Skeletal muscle tissue (tissue), 4 donors: ENCODE data around the gene LRRK1. TPM values are rescaled to one million over a fixed set of nuclear protein-coding genes. Genes with fewer than 3 reads are reported as not detected.

ENCODE experiments used
- H3K27ac ChIP-seq: one replicate; pipeline ENCODE4 v1.7.0; 2013; ENCODE audit warnings: mild to moderate bottlenecking, low read depth, low read length, inconsistent platforms
- H3K27me3 ChIP-seq, 3 donors: one replicate each; pipeline ENCODE4 v1.7.0; 2013; ENCODE audit warnings: low read length in 3 of 3; ENCODE audit not compliant: control insufficient read depth in 3 of 3, insufficient read depth in 3 of 3
- H3K36me3 ChIP-seq, 3 donors: one replicate each; pipeline ENCODE4 v1.7.0; 2013; ENCODE audit warnings: low read length in 3 of 3; ENCODE audit not compliant: control insufficient read depth in 3 of 3, insufficient read depth in 3 of 3
- H3K4me1 ChIP-seq, 3 donors: one replicate each; pipeline ENCODE4 v1.7.0; 2013; ENCODE audit warnings: low read length in 3 of 3, mild to moderate bottlenecking in 3 of 3; ENCODE audit not compliant: control insufficient read depth in 3 of 3, insufficient read depth in 3 of 3
- H3K4me3 ChIP-seq, 3 donors: one replicate each; pipeline ENCODE4 v1.7.0; 2013; ENCODE audit warnings: low read length in 3 of 3
- H3K9ac ChIP-seq, 3 donors: one replicate each; pipeline ENCODE4 v1.7.0; 2013; ENCODE audit warnings: low read length in 3 of 3, mild to moderate bottlenecking in 3 of 3, moderate library complexity in 2 of 3, low read depth in 1 of 3
- H3K9me3 ChIP-seq, 3 donors: one replicate each; pipeline ENCODE4 v1.7.0; 2013; ENCODE audit warnings: low read length in 3 of 3; ENCODE audit not compliant: control insufficient read depth in 3 of 3
- total RNA-seq: library from RNA; depleted of rRNA; stranded (reverse); fragments of >200 nt; gene quantifications from one replicate; pipeline ENCODE4 v1.2.3, GENCODE V29; 2014
- donor health status: Osteomylitis.

The LRRK1 gene
- total RNA-seq, 1 donor from 2014 or later = 3.7 TPM

DNA sequence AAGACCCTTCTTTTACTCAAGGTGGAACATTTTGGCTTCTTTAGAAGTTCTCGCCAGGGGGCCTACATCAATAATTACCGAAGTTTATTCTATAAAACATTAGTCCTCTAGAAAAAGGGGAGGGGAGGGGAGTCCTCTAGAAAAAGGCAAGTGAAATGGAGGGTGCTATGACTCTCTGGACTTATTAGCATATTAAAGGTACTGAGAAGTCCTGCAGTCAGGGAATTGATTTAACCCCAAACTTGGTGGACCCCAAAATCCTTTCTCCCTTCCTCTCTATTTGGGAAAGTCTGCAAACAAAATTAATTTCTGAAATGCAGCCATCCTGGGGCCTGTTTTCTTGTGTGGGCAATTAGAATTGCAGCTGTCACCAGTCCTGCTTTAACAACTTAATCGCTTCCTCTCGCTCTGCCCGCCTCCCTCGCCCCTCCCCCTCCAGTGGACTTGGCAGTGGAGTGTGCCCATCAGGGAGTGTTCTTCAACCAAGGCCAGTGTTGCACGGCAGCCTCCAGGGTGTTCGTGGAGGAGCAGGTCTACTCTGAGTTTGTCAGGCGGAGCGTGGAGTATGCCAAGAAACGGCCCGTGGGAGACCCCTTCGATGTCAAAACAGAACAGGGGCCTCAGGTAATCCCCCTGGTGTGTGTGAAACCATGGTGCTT is 18.9 kb upstream of the LRRK1 start:
- H3K36me3 ChIP-seq = peaks cover 0 to 5% (median 2%) of the 10 kb centered on the region in 3 donors
- H3K9me3 ChIP-seq = peaks cover 0 to 2% (median 0%) of the 10 kb centered on the region in 3 donors
- no peaks in the 10 kb centered on the region for H3K27me3 ChIP-seq
- H3K4me1 ChIP-seq = peaks cover 36 to 38% (median 36%) of the 10 kb centered on the region in 3 donors
- H3K9ac ChIP-seq = peak overlapping the region in 1 of 3 donors; percentile 25
- H3K4me3 ChIP-seq = no peak overlapping the region
- H3K27ac ChIP-seq = no peak overlapping the region

GRCh38 chr15:100900795-100901169 is 18.4 kb upstream of the LRRK1 start:
- H3K9ac ChIP-seq = peak overlapping the region in 1 of 3 donors; percentile 25
- H3K27ac ChIP-seq = peak overlapping the region; percentile 88
- H3K27me3 ChIP-seq = no peaks in the 10 kb centered on the region
- H3K4me3 ChIP-seq = no peak overlapping the region
- peaks cover 0 to 6% (median 2%) of the 10 kb centered on the region in 3 donors for H3K36me3 ChIP-seq
- H3K4me1 ChIP-seq = peaks cover 36 to 38% (median 36%) of the 10 kb centered on the region in 3 donors
- H3K9me3 ChIP-seq = peaks cover 0 to 2% (median 0%) of the 10 kb centered on the region in 3 donors

DNA sequence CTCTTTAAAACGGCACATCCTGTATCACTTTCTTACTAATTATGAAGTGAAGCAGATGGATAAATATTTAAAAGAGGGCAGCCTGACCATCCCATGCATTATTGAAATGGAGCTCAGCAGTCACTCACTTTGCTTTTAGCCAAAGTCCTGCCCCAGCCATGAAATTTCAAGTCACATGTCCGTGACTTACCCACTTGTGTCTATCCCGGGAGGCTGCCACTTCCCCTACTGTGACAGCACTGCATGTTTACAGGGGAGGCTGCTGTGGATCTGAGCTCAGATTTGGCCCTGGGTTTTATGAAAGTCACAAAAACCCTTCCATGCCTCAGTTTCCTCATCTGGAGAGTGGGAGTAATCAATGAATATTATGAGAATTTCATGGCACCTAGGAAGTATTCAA is 17.9 kb upstream of the LRRK1 start:
- Histone ChIP-seq H3K27ac (peak overlapping the region; percentile 88), H3K9ac (no peak overlapping the region), H3K36me3 (peaks cover 0 to 8% (median 2%) of the 10 kb centered on the region in 3 donors), H3K4me3 (no peak overlapping the region), H3K4me1 (peaks cover 36 to 38% (median 36%) of the 10 kb centered on the region in 3 donors), H3K27me3 (no peaks in the 10 kb centered on the region), H3K9me3 (peaks cover 0 to 2% (median 0%) of the 10 kb centered on the region in 3 donors)

DNA sequence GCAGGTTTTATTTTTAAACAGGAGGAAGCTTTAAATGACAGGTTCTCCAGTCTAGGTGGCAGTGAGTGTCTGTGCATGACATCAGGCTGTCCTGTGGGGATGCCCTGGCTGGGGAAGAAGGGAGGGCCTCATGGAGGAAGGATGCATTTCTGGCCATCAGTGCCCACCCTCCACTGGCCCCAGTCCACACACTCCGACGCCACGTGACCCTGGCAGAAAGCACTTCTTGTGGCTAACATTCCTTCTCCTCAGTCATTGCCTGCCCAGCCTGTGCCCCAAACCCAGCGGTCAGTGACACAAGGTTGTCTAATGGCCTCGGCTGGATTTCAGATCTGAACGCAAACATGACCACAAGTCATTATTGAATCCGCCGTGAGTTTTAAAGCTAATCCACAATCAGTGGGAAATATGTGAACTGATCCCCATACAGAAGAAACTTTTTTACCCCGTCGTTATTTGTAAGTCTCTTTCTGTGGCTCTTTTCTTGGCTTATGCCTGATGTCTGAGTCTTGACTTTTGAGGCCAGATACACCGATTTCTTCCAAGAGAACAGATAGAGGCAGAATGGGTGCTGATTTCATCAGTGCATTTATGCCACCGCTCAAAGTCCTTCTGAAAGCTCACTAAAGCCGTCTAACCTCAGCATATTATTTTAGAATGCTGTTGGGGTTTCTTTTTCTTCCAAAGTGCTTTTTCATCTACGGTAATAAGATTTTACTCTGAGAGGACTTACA is 17.3 kb upstream of the LRRK1 start:
- no peaks in the 10 kb centered on the region for H3K27me3 ChIP-seq
- peak overlapping the region; percentile 61 to 74 (median 63) for H3K4me3 ChIP-seq
- peak overlapping the region; percentile 88 for H3K27ac ChIP-seq
- H3K4me1 ChIP-seq = peaks cover 36 to 38% (median 36%) of the 10 kb centered on the region in 3 donors
- H3K9me3 ChIP-seq = peaks cover 0 to 2% (median 0%) of the 10 kb centered on the region in 3 donors
- peak overlapping the region; percentile 66 to 74 (median 66) for H3K9ac ChIP-seq
- peaks cover 0 to 8% (median 2%) of the 10 kb centered on the region in 3 donors for H3K36me3 ChIP-seq

GRCh38 chr15:100902436-100903167 is 16.6 kb upstream of the LRRK1 start:
- Histone ChIP-seq H3K9me3 (peaks cover 0 to 2% (median 0%) of the 10 kb centered on the region in 3 donors), H3K27me3 (no peaks in the 10 kb centered on the region), H3K4me3 (peak overlapping the region; percentile 61 to 74 (median 63)), H3K36me3 (peaks cover 0 to 8% (median 2%) of the 10 kb centered on the region in 3 donors), H3K9ac (peak overlapping the region; percentile 66 to 74 (median 66)), H3K27ac (peak overlapping the region; percentile 88), H3K4me1 (peaks cover 36 to 38% (median 36%) of the 10 kb centered on the region in 3 donors)

- Histone ChIP-seq H3K9ac (no peak overlapping the region), H3K4me3 (no peak overlapping the region), H3K4me1 (peaks cover 36 to 38% (median 36%) of the 10 kb centered on the region in 3 donors), H3K27ac (peak overlapping the region; percentile 88), H3K9me3 (peaks cover 0 to 2% (median 0%) of the 10 kb centered on the region in 3 donors), H3K27me3 (no peaks in the 10 kb centered on the region), H3K36me3 (peaks cover 0 to 4% (median 2%) of the 10 kb centered on the region in 3 donors)
These were observed 16.0 kb upstream of the LRRK1 start for GRCh38 chr15:100903168-100903554.

GRCh38 chr15:100905850-100906249 is 13.3 kb upstream of the LRRK1 start:
- H3K36me3 ChIP-seq = peaks cover 0 to 3% (median 0%) of the 10 kb centered on the region in 3 donors
- peaks cover 0 to 5% (median 0%) of the 10 kb centered on the region in 3 donors for H3K27me3 ChIP-seq
- H3K4me1 ChIP-seq = peaks cover 18 to 21% (median 20%) of the 10 kb centered on the region in 3 donors
- H3K27ac ChIP-seq = no peak overlapping the region
- H3K4me3 ChIP-seq = no peak overlapping the region
- peaks cover 0 to 2% (median 0%) of the 10 kb centered on the region in 3 donors for H3K9me3 ChIP-seq
- no peak overlapping the region for H3K9ac ChIP-seq

DNA sequence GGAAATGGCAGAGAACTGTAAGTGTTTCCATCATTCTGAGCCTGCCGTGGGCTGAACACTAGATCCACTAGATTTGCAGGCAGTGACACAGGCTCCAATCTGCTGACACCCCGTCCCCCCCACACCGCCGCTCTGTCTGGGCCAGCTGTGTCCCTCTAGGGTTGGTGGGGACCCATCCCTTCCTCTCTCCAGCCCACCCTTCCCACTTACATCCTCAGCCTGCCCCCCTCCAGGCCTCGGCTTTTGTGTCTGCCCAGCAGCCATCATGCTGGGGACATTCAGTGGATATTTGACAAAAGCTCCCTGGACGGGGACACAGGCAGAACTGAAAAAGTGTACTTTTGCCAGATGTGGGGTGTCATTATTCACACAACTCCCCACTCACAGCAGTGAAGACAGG is 10.7 kb upstream of the LRRK1 start:
- H3K4me1 ChIP-seq = no peaks in the 10 kb centered on the region
- no peak overlapping the region for H3K4me3 ChIP-seq
- peaks cover 0 to 5% (median 0%) of the 10 kb centered on the region in 3 donors for H3K27me3 ChIP-seq
- no peak overlapping the region for H3K27ac ChIP-seq
- peaks cover 0 to 2% (median 2%) of the 10 kb centered on the region in 3 donors for H3K9me3 ChIP-seq
- no peak overlapping the region for H3K9ac ChIP-seq
- peaks cover 0 to 3% (median 0%) of the 10 kb centered on the region in 3 donors for H3K36me3 ChIP-seq

GRCh38 chr15:100909565-100909964 is 9.6 kb upstream of the LRRK1 start:
- H3K27ac ChIP-seq = no peak overlapping the region
- H3K4me1 ChIP-seq = no peaks in the 10 kb centered on the region
- H3K9ac ChIP-seq = no peak overlapping the region
- peaks cover 0 to 5% (median 0%) of the 10 kb centered on the region in 3 donors for H3K36me3 ChIP-seq
- H3K4me3 ChIP-seq = no peak overlapping the region
- peaks cover 0 to 2% (median 1%) of the 10 kb centered on the region in 3 donors for H3K9me3 ChIP-seq
- peaks cover 0 to 5% (median 0%) of the 10 kb centered on the region in 3 donors for H3K27me3 ChIP-seq
